Activated naive CD8-positive, alpha-beta T cell treated with anti-CD3 and anti-CD28 coated beads for 36 hours (primary cell): Measurements from ENCODE around the gene OPA3. TPM values are rescaled to one million over a fixed set of nuclear protein-coding genes. Genes with fewer than 3 reads are reported as not detected.

Source experiments
- DNase-seq: peaks from one replicate; pipeline ENCODE4 v3.0.0; 2021
- H3K27ac Mint-ChIP-seq: one replicate; pipeline ENCODE4 v1.8.0; 2022; ENCODE audit warnings: mild to moderate bottlenecking, moderate library complexity, mixed read lengths
- H3K27me3 Mint-ChIP-seq: one replicate; pipeline ENCODE4 v1.8.0; 2022; ENCODE audit warnings: mild to moderate bottlenecking, mixed read lengths
- H3K36me3 Mint-ChIP-seq: one replicate; pipeline ENCODE4 v1.8.0; 2021; ENCODE audit warnings: mild to moderate bottlenecking, mixed read lengths
- H3K4me1 Mint-ChIP-seq: one replicate; pipeline ENCODE4 v1.8.0; 2021; ENCODE audit warnings: mixed read lengths
- H3K4me3 Mint-ChIP-seq: one replicate; pipeline ENCODE4 v1.8.0; 2022; ENCODE audit warnings: mild to moderate bottlenecking, moderate library complexity, mixed read lengths
- H3K9me3 Mint-ChIP-seq: one replicate; pipeline ENCODE4 v1.8.0; 2022; ENCODE audit warnings: mixed read lengths
- total RNA-seq, 2 experiments: library from RNA; stranded (reverse); gene quantifications; one replicate each; pipeline ENCODE4 v1.2.3, GENCODE V29; 2021

OPA3 gene
- total RNA-seq, 2 experiments from 2014 or later: 14.7 to 15.1 TPM

DNA sequence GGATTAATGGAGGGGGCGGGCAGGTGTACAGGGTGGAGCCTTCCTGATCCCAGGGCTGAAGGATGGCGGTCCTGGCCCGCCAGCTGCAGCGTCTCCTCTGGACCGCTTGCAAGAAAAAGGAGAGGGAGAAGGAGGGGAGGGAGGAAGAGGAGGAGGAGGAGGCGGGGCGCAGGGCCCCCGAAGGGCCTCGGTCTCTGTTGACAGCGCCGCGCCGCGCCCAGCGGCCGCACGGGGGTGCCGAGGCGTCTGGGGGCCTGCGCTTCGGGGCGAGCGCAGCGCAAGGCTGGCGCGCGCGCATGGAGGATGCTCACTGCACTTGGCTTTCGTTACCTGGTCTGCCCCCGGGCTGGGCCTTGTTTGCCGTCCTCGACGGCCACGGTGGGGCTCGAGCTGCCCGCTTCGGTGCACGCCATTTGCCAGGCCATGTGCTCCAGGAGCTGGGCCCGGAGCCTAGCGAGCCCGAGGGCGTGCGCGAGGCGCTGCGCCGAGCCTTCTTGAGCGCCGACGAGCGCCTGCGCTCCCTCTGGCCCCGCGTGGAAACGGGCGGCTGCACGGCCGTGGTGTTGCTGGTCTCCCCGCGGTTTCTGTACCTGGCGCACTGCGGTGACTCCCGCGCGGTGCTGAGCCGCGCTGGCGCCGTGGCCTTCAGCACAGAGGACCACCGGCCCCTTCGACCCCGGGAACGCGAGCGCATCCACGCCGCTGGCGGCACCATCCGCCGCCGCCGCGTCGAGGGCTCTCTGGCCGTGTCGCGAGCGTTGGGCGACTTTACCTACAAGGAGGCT lies 86.0 kb downstream of the OPA3 start, which contains the start of gene PPM1N:
TSS of gene PPM1N (plus strand) at position 33 of the 785 bp plus-strand sequence. CDS start at position 63, 30 bp downstream.
- Mint-ChIP-seq H3K27ac (peak within 1 kb of the TSS; percentile 10), H3K27me3 (peaks cover 28% of the 10 kb centered on the region), H3K4me3 (peak within 1 kb of the TSS; percentile 82), H3K36me3 (no peaks in the 10 kb centered on the region), H3K9me3 (no peaks in the 10 kb centered on the region), H3K4me1 (peaks cover 17% of the 10 kb centered on the region)
- DNase-seq: peak; percentile 82

- H3K36me3 Mint-ChIP-seq: no peaks in the 10 kb centered on the region
- peak overlapping the region; percentile 57 for H3K4me3 Mint-ChIP-seq
- H3K27ac Mint-ChIP-seq: no peak overlapping the region
- H3K4me1 Mint-ChIP-seq: peaks cover 20% of the 10 kb centered on the region
- DNase-seq: no peak
- H3K27me3 Mint-ChIP-seq: peaks cover 34% of the 10 kb centered on the region
- no peaks in the 10 kb centered on the region for H3K9me3 Mint-ChIP-seq
These were observed 86.8 kb downstream of the OPA3 start for GRCh38 chr19:45497791-45498190.

GRCh38 chr19:45496349-45496953 lies 88.2 kb downstream of the OPA3 start:
- peak; percentile 61 for DNase-seq
- Mint-ChIP-seq H3K27me3 (peaks cover 45% of the 10 kb centered on the region), H3K4me3 (peak overlapping the region; percentile 44), H3K27ac (no peak overlapping the region), H3K36me3 (no peaks in the 10 kb centered on the region), H3K4me1 (peaks cover 22% of the 10 kb centered on the region), H3K9me3 (no peaks in the 10 kb centered on the region)

GRCh38 chr19:45495178-45495577 lies 89.4 kb downstream of the OPA3 start:
- no peaks in the 10 kb centered on the region for H3K9me3 Mint-ChIP-seq
- H3K27me3 Mint-ChIP-seq: peaks cover 45% of the 10 kb centered on the region
- DNase-seq: no peak
- no peaks in the 10 kb centered on the region for H3K36me3 Mint-ChIP-seq
- peaks cover 22% of the 10 kb centered on the region for H3K4me1 Mint-ChIP-seq
- no peak overlapping the region for H3K4me3 Mint-ChIP-seq
- no peak overlapping the region for H3K27ac Mint-ChIP-seq

DNA sequence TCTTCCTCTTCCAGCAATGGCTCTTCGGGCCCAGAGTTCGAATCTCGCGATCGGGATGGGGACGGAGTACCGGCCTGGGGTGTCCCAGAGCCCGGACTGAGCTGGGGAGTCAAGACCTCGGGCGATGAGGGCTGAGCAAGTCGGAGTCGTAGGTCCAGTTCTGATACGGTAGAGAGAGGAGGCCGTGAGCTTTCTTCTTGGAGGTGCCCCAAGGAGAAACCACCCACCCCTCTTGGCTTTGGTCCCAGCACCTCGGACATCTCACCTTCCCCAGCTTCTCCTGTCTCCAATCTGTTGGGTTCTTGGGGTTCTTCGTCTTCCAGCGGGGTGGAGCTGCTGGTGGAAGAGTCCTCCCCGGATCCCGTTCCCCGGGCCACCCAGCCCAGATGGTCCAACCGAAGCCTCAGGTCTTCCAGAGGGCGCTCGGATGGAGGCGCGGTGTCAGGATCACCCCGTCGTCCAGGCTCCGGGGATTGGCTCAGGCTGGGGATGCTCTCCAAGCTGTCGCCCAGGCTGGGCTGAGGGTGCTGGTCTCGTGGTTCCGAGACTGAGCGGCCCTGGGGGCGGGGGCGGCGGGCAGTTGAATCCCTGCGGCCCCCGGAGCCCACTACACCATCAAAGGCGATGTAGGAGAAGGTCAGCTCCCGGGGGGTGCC lies 90.2 kb downstream of the OPA3 start:
- Mint-ChIP-seq H3K9me3 (no peaks in the 10 kb centered on the region), H3K27ac (no peak overlapping the region)

GRCh38 chr19:45492627-45493470 lies 91.8 kb downstream of the OPA3 start:
- peaks cover 11% of the 10 kb centered on the region for H3K4me1 Mint-ChIP-seq
- H3K36me3 Mint-ChIP-seq: no peaks in the 10 kb centered on the region
- H3K27ac Mint-ChIP-seq: no peak overlapping the region
- H3K27me3 Mint-ChIP-seq: peaks cover 40% of the 10 kb centered on the region
- H3K9me3 Mint-ChIP-seq: no peaks in the 10 kb centered on the region
- H3K4me3 Mint-ChIP-seq: no peak overlapping the region
- DNase-seq: no peak

More for the DNA sequence above, 90.2 kb downstream of the OPA3 start:
- no peak overlapping the region for H3K4me3 Mint-ChIP-seq
- DNase-seq: no peak
- no peaks in the 10 kb centered on the region for H3K36me3 Mint-ChIP-seq
- H3K27me3 Mint-ChIP-seq: peaks cover 45% of the 10 kb centered on the region
- peaks cover 18% of the 10 kb centered on the region for H3K4me1 Mint-ChIP-seq

- H3K36me3 Mint-ChIP-seq: no peaks in the 10 kb centered on the region
- peaks cover 38% of the 10 kb centered on the region for H3K27me3 Mint-ChIP-seq
- peaks cover 7% of the 10 kb centered on the region for H3K4me1 Mint-ChIP-seq
- H3K27ac Mint-ChIP-seq: no peak overlapping the region
- DNase-seq: no peak
- H3K9me3 Mint-ChIP-seq: no peaks in the 10 kb centered on the region
- no peak overlapping the region for H3K4me3 Mint-ChIP-seq
These were observed 92.4 kb downstream of the OPA3 start for GRCh38 chr19:45492137-45492626.

GRCh38 chr19:45489216-45489855 lies 95.3 kb downstream of the OPA3 start:
- Mint-ChIP-seq H3K27me3 (peaks cover 23% of the 10 kb centered on the region), H3K4me3 (no peak overlapping the region), H3K9me3 (no peaks in the 10 kb centered on the region)

DNA sequence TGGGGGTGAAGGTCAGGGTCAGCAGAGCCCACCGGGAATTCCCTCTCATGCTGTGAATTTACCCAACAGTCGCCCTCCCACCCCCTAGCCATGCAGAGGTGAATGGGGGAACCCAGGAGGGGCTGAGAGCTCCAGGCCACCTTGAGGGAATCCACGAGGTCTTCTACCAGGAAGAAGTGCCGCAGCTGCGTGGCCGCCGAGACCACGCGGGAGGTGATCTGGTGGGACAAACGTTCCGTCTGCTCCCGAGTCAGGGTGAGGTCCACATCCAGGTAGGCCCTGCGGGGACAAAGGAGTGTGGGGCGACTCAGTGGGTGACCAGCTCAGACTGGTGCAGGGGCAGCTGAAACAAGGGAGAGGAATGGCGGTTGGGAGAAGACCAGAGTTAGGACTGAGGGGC lies 95.9 kb downstream of the OPA3 start:
- no peaks in the 10 kb centered on the region for H3K9me3 Mint-ChIP-seq
- H3K4me3 Mint-ChIP-seq: no peak overlapping the region
- no peaks in the 10 kb centered on the region for H3K36me3 Mint-ChIP-seq
- DNase-seq: no peak
- H3K27me3 Mint-ChIP-seq: peaks cover 17% of the 10 kb centered on the region
- no peak overlapping the region for H3K27ac Mint-ChIP-seq
- peaks cover 12% of the 10 kb centered on the region for H3K4me1 Mint-ChIP-seq

More at GRCh38 chr19:45489216-45489855, 95.3 kb downstream of the OPA3 start:
- Mint-ChIP-seq H3K27ac (no peak overlapping the region), H3K4me1 (peaks cover 10% of the 10 kb centered on the region), H3K36me3 (no peaks in the 10 kb centered on the region)
- DNase-seq: no peak

DNA sequence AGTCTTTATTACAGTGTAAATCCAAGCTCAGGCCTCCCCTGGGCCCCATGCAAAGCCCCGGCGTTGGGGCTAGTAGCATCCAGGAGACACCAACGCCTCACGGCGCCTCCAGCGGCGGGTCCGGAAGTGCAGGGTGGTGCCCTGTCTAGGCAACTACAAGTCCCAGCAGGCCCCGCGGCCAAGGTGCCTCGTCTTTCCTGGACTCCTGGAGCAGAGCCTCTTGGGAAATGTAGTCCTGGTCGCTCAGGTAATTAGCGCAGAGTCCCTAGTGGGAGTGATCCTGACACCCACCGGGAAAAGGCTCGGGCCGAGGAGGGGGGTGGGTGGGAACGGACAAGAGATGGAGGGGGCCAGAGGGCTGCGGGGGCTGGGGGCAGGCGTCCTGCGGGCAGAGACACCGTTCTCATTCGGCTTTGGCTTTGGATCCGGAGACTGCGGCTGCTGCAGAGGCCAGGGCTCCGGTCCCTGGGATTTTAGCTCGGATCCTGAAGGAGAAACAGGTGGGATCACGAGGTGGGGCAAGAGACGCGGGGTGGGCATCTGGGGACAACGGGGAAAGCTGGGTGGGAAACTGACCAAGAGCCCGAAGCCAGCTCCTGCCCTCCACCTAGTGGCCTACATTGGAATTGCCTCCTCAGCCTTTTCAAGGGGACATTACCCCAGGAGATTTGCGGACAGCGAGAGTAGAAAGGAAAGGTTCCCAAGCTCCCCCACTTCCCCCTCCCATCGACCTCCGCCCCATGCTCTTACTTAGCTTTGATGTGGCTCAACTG lies 99.1 kb downstream of the OPA3 start:
- Mint-ChIP-seq H3K4me3 (peak overlapping the region; percentile 81), H3K9me3 (no peaks in the 10 kb centered on the region), H3K27ac (peak overlapping the region; percentile 61), H3K4me1 (peaks cover 7% of the 10 kb centered on the region), H3K27me3 (no peaks in the 10 kb centered on the region), H3K36me3 (no peaks in the 10 kb centered on the region)
- peak; percentile 97 for DNase-seq

GRCh38 chr19:45484273-45484945 lies 100.2 kb downstream of the OPA3 start:
- H3K4me3 Mint-ChIP-seq: no peak overlapping the region
- H3K27me3 Mint-ChIP-seq: no peaks in the 10 kb centered on the region
- no peak overlapping the region for H3K27ac Mint-ChIP-seq
- H3K36me3 Mint-ChIP-seq: no peaks in the 10 kb centered on the region
- no peaks in the 10 kb centered on the region for H3K9me3 Mint-ChIP-seq
- no peak for DNase-seq
- H3K4me1 Mint-ChIP-seq: peaks cover 7% of the 10 kb centered on the region

DNA sequence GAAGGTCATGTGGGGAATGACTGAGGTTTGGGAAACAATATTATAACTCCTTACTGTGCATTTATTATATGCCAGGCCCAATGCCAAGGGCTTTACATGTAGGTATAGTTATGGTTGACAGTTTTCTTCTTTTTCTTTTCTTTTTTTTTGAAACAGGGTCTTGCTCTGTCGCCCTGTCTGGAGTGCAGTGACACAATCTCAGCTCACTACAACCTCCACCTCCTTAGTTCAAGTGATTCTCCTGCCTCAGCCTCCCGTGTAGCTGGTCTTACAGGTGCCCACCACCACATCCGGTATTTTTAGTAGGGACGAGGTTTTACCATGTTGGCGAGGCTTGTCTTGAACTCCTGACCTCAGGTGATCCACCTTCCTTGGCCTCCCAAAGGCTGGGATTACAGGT lies 101.6 kb downstream of the OPA3 start:
- Mint-ChIP-seq H3K4me3 (no peak overlapping the region), H3K36me3 (no peaks in the 10 kb centered on the region), H3K27me3 (no peaks in the 10 kb centered on the region), H3K9me3 (no peaks in the 10 kb centered on the region), H3K4me1 (peaks cover 17% of the 10 kb centered on the region), H3K27ac (no peak overlapping the region)
- DNase-seq: no peak
